Measurements from ENCODE around the gene LDLRAD4. TPM values are rescaled to one million over a fixed set of nuclear protein-coding genes. Genes with fewer than 3 reads are reported as not detected.
"Not testable (repeated sequence)": the region's sequence is repeated elsewhere in the genome, so short reads cannot be mapped to it uniquely, and the experiment has no call there.

The LDLRAD4 gene
- polyA plus RNA-seq, 1 of the 3 experiments (the other 2 are of a cell fraction): 0.16 TPM

GRCh38 chr18:13339653-13340052 is 121.1 kb downstream of the LDLRAD4 start:
- Histone ChIP-seq H3K27me3 (ENCODE audit: insufficient read depth) (no peaks in the 10 kb centered on the region), H3K4me2 (no peak overlapping the region), H3K27ac (ENCODE audit: low read depth in 2 of 2, low read length in 1 of 2) (no peak overlapping the region), H3K9me2 (no peaks in the 10 kb centered on the region), H3K4me3 (ENCODE audit: low read depth in 2 of 2, low read length in 1 of 2) (no peak overlapping the region), H3K9me3 (peaks cover 9% of the 10 kb centered on the region; the same call in 1 of the 2 replicates), H3K36me3 (replicated peaks in 1 of 2; ENCODE audit: control insufficient read depth in 1 of 2, insufficient read depth in 2 of 2, low read length in 1 of 2) (peaks cover 0 to 5% of the 10 kb centered on the region in 2 experiments), H2AFZ (ENCODE audit: low read depth) (no peak overlapping the region), H3K9ac (no peak overlapping the region), H3F3A (replicated peaks; ENCODE audit: insufficient read depth) (no peaks in the 10 kb centered on the region), H4K20me1 (ENCODE audit: insufficient read depth) (no peaks in the 10 kb centered on the region), H3K79me2 (ENCODE audit: insufficient read depth) (no peaks in the 10 kb centered on the region), H3K4me1 (ENCODE audit: control insufficient read depth in 1 of 2, insufficient read depth in 2 of 2, low read depth in 1 of 2, low read length in 1 of 2) (no peaks in the 10 kb centered on the region)
- ChIA-PET CTCF (no interaction called here), POLR2A (no interaction called here)
- WGBS (ENCODE audit: low lambda C conversion rate): 64% methylated on average over 1 of the region's 1 CpG
- DNase-seq: no peak
- TF ChIP-seq SMC3 (IDR thresholded peaks at IDR 0.05; ENCODE audit: low read depth, low read length): no peak
- no peak for TF ChIP-seq TAF1 (IDR thresholded peaks at IDR 0.05; ENCODE audit: borderline replicate concordance, low read depth, low read length)
- TF ChIP-seq RCOR1 (IDR thresholded peaks at IDR 0.05; ENCODE audit: low read length): no peak
- TF ChIP-seq CTCF (IDR thresholded peaks at IDR 0.05): no peak
- no peak for TF ChIP-seq JUND (IDR thresholded peaks at IDR 0.05)
- TF ChIP-seq ZBTB33 (IDR thresholded peaks at IDR 0.05; ENCODE audit: borderline replicate concordance, low read depth): no peak
- TF ChIP-seq PBX3 (IDR thresholded peaks at IDR 0.05): no peak
- no peak for TF ChIP-seq CHD2 (IDR thresholded peaks at IDR 0.05; ENCODE audit: low read length, partially characterized antibody)
- TF ChIP-seq SIN3A (IDR thresholded peaks at IDR 0.05; ENCODE audit: borderline replicate concordance, low read depth, low read length): no peak
- TF ChIP-seq RFX5 (IDR thresholded peaks at IDR 0.05; ENCODE audit: low read length): no peak
- TF ChIP-seq, protein P1, sequence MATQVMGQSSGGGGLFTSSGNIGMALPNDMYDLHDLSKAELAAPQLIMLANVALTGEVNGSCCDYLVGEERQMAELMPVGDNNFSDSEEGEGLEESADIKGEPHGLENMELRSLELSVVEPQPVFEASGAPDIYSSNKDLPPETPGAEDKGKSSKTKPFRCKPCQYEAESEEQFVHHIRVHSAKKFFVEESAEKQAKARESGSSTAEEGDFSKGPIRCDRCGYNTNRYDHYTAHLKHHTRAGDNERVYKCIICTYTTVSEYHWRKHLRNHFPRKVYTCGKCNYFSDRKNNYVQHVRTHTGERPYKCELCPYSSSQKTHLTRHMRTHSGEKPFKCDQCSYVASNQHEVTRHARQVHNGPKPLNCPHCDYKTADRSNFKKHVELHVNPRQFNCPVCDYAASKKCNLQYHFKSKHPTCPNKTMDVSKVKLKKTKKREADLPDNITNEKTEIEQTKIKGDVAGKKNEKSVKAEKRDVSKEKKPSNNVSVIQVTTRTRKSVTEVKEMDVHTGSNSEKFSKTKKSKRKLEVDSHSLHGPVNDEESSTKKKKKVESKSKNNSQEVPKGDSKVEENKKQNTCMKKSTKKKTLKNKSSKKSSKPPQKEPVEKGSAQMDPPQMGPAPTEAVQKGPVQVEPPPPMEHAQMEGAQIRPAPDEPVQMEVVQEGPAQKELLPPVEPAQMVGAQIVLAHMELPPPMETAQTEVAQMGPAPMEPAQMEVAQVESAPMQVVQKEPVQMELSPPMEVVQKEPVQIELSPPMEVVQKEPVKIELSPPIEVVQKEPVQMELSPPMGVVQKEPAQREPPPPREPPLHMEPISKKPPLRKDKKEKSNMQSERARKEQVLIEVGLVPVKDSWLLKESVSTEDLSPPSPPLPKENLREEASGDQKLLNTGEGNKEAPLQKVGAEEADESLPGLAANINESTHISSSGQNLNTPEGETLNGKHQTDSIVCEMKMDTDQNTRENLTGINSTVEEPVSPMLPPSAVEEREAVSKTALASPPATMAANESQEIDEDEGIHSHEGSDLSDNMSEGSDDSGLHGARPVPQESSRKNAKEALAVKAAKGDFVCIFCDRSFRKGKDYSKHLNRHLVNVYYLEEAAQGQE (IDR thresholded peaks at IDR 0.05; ENCODE audit: low read depth, low read length): no peak
- no peak for TF ChIP-seq FOXJ3 (CRISPR knock-in tag; IDR thresholded peaks at IDR 0.05)
- TF ChIP-seq EZH2phosphoT487 (IDR thresholded peaks at IDR 0.05; ENCODE audit: borderline replicate concordance, low read depth): no peak
- no peak for TF ChIP-seq FOSL2 (IDR thresholded peaks at IDR 0.05; ENCODE audit: borderline replicate concordance, low read depth)
- TF ChIP-seq TCF12 (IDR thresholded peaks at IDR 0.05): no peak
- TF ChIP-seq GATA2 (CRISPR knock-in tag; IDR thresholded peaks at IDR 0.05): no peak
- TF ChIP-seq RXRA (IDR thresholded peaks at IDR 0.05; ENCODE audit: borderline replicate concordance, low read depth): no peak
- TF ChIP-seq POLR2AphosphoS5 (IDR thresholded peaks at IDR 0.05; ENCODE audit: low read depth, low read length): no peak
- no peak for TF ChIP-seq TEAD4 (IDR thresholded peaks at IDR 0.05; ENCODE audit: borderline replicate concordance, insufficient read depth)
- no peak for TF ChIP-seq EP300 (IDR thresholded peaks at IDR 0.05; ENCODE audit: borderline replicate concordance in 1 of 2, low read depth in 1 of 2, low read length in 1 of 2)

DNA sequence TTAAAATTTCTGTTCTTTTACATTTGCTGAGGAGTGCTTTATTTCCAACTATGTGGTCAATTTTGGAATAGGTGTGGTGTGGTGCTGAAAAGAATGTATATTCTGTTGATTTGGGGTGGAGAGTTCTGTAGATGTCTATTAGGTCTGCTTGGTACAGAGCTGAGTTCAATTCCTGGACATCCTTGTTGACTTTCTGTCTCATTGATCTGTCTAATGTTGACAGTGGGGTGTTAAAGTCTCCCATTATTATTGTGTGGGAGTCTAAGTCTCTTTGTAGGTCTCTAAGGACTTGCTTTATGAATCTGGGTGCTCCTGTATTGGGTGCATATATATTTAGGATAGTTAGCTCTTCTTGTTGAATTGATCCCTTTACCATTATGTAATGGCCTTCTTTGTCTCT is 127.9 kb downstream of the LDLRAD4 start:
- H3K9me3 ChIP-seq; H2AFZ ChIP-seq (ENCODE audit: low read depth): not testable (repeated sequence)

More for the DNA sequence above, 127.9 kb downstream of the LDLRAD4 start:
- POLR2A ChIA-PET; CTCF ChIA-PET; H3K4me2 ChIP-seq; H3K9me2 ChIP-seq; H3K79me2 ChIP-seq (ENCODE audit: insufficient read depth); H3K4me3 ChIP-seq (ENCODE audit: low read depth in 2 of 2, low read length in 1 of 2); H3K27me3 ChIP-seq (ENCODE audit: insufficient read depth); H3K9ac ChIP-seq; H4K20me1 ChIP-seq (ENCODE audit: insufficient read depth); H3F3A ChIP-seq (replicated peaks; ENCODE audit: insufficient read depth); H3K36me3 ChIP-seq (replicated peaks in 1 of 2; ENCODE audit: control insufficient read depth in 1 of 2, insufficient read depth in 2 of 2, low read length in 1 of 2); H3K27ac ChIP-seq (ENCODE audit: low read depth in 2 of 2, low read length in 1 of 2); H3K4me1 ChIP-seq (ENCODE audit: control insufficient read depth in 1 of 2, insufficient read depth in 2 of 2, low read depth in 1 of 2, low read length in 1 of 2); DNase-seq: not testable (repeated sequence)

Data from SK-N-SH (cell line).